HFF-Myc (cell line): ENCODE results near the gene ZNF641.

ENCODE experiments used
- DNase-seq: peaks from one replicate; pipeline ENCODE4 v3.0.0-alpha.2; 2011; ENCODE audit warnings: low read depth; ENCODE audit errors: extremely low read depth
- H3K4me3 ChIP-seq: replicated peaks from 2 replicates; pipeline ENCODE4 v1.5.1; 2011; ENCODE audit warnings: low read depth, mild to moderate bottlenecking, control low read depth, low read length
- TF ChIP-seq, protein P1 (sequence below): IDR thresholded peaks from 2 replicates; pipeline ENCODE4 v1.5.1; 2012; ENCODE audit warnings: mild to moderate bottlenecking, low read depth, low read length, control low read depth; ENCODE audit errors: missing control alignments

ZNF641 gene

DNA sequence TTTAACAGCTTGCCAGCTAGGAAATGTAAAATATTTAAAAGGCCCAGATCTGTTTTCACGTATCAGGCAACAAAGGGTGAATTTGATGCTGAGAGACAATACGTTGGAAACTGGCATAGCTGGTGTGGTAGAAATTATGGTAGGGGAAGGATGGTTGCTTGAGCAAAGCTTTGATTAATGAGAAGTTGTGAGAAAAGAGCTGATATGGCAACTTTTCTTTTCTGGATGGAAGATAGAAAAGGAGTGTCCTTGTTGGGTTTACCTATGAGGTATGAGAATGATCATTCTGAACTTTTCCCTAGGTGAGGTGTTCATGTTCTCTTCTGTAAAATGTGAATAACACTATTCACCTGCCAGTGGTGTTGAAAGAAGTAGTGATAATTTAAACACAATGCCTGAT lies 34.2 kb downstream of the ZNF641 start:
- DNase-seq, result no peak
- H3K4me3 ChIP-seq, result no peak overlapping the region
- TF ChIP-seq, protein P1, sequence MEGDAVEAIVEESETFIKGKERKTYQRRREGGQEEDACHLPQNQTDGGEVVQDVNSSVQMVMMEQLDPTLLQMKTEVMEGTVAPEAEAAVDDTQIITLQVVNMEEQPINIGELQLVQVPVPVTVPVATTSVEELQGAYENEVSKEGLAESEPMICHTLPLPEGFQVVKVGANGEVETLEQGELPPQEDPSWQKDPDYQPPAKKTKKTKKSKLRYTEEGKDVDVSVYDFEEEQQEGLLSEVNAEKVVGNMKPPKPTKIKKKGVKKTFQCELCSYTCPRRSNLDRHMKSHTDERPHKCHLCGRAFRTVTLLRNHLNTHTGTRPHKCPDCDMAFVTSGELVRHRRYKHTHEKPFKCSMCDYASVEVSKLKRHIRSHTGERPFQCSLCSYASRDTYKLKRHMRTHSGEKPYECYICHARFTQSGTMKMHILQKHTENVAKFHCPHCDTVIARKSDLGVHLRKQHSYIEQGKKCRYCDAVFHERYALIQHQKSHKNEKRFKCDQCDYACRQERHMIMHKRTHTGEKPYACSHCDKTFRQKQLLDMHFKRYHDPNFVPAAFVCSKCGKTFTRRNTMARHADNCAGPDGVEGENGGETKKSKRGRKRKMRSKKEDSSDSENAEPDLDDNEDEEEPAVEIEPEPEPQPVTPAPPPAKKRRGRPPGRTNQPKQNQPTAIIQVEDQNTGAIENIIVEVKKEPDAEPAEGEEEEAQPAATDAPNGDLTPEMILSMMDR, result no peak

DNA sequence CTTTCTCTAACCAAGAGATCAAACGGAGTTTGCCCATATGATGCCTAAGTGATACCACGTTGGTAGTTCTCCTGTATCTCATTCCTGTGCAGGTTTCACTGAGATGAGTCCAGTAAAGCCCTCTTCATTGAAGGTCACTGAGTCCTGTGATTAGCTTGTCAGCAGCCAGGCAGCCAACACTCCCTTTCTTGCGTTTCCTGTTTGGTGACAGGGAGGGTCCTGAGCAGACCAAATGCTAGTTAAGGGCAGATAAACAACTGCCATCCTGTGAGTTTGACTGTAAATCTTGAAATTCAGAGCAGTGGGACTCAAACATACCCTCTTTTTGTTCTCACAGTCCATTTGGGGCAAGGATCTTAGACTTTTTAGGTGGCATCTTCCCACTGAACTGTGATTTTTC lies 39.4 kb downstream of the ZNF641 start:
- DNase-seq, result no peak
- TF ChIP-seq, protein P1, result no peak
- no peak overlapping the region for H3K4me3 ChIP-seq

DNA sequence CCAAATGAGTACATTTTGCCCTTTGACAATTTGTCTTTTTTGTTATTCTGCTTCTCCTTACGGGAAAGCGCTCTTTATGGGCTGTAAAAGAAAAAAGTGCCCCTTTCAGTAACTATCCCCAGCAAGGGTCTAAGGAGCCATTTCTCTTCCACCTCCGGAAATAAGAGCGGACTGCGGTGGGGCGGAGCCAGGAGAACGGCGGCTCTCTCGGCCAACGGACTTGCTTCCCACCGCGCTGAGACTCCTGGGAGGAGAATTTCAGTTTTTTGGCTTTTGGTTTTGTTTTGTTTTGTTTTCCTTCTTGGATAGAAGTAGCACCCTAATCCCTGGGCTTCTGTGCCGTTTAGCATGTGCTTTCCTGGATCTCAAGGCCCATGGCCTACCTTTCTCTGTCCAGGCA lies 43.5 kb downstream of the ZNF641 start:
- no peak for DNase-seq
- H3K4me3 ChIP-seq, result no peak overlapping the region
- TF ChIP-seq, protein P1, result no peak

DNA sequence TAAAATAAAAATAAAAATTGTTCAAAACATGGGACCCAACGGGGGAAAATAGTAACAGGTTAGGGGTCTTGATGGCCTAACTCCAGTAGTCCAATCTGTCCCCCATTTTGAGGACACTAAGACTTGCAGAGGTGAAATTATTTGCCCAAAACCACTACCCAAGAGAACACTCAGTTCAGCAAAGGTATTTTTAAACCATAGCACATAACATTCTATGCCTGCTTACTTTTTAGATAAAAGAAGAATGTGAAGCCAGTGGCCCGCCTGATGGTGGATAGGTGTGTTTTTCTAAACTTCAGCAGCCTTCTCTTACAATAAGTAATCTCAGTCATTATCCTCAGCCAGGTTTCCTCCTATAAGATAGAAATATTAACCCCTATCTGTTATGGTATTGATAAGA lies 45.5 kb downstream of the ZNF641 start:
- H3K4me3 ChIP-seq, result no peak overlapping the region
- DNase-seq, result no peak
- TF ChIP-seq, protein P1, result no peak

DNA sequence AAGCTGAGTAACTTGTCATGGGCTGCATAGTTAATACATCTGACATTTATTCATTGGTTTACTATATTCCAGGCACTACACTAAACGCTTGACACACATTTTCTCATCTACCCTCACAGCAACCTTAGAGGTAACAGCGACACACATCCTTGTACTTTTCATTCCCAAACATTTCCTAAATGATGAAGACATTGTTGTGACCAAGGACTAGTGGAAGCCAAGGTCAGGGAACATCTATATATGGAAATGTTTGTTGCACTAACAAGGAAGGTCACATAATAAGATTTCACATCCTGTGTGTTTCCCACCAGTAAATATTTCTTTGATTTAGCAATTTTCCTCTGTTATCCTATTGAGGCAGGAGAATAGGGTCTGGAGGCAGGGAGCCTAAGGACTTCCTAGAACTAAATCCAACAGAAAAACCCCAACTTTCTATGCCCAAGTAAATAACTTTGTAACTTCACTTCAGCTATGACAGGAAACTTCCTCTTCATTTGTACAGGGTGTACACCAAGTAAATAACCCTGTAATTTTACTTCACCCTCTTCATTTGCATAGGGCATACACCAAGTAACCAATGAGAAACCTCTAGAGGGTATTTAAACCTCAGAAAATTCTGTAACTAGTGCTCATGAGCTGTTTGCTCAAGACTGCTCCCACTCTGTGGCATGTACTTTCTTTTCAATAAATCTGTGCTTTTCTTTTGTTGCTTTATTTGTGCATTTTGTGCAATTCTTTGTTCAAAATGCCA lies 48.4 kb downstream of the ZNF641 start:
- no peak overlapping the region for H3K4me3 ChIP-seq
- TF ChIP-seq, protein P1, result no peak
- DNase-seq, result no peak

DNA sequence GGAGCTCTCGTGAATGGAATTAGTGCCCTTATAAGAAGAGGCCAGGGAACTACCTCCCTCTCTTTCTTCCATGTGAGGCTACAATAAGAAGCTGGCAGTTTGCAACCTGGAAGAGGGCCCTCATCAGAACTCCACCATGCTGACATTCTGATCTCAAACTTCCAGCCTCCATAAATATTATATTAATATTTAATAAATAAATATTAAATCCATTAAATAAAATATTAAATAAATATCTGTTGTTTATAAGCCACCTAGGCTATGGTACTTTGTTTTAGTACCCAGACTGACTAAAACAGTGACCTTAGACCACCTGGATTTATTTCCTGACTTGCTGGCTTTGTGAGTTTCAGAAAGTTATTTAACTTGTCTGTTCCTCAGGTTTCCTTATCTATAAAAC lies 49.9 kb downstream of the ZNF641 start:
- DNase-seq, result no peak
- TF ChIP-seq, protein P1, result no peak

More for the DNA sequence above, 49.9 kb downstream of the ZNF641 start:
- H3K4me3 ChIP-seq, result no peak overlapping the region
